H1 (cell line): Measurements from ENCODE around the gene PUSL1. TPM values are rescaled to one million over a fixed set of nuclear protein-coding genes. Genes with fewer than 3 reads are reported as not detected.

Experiments used
- CTCF ChIA-PET: fragments of 300-600 bp; sonication (Branson Sonifier 250); formaldehyde crosslinking; loops from one replicate; lab custom pipeline; 2021; ENCODE audit not compliant: partially characterized antibody; lab: Charles Lee
- POLR2A ChIA-PET: fragments of 300-600 bp; sonication (Branson Sonifier 250); formaldehyde crosslinking; loops from one replicate; lab custom pipeline; 2021; ENCODE audit warnings: inconsistent platforms; ENCODE audit not compliant: partially characterized antibody; lab: Charles Lee
- DNase-seq, 2 experiments: peaks; one replicate each; pipeline versions ENCODE4 v3.0.0 to v3.0.0-alpha.2; 2010 to 2022; ENCODE audit warnings: low spot score in 2 of 2, low read depth in 1 of 2, mixed read lengths in 1 of 2
- FAIRE-seq: peaks from 2 replicates; lab custom pipeline; 2011; peaks lifted over from hg19 to GRCh38; lab: Jason Lieb, UNC
- H2AFZ ChIP-seq: 2 replicates; pipeline ENCODE4 v1.8.1; 2012; ENCODE audit warnings: low read length, inconsistent platforms
- H2AK5ac ChIP-seq: 2 replicates; pipeline ENCODE4 v1.6.1; 2013; ENCODE audit warnings: low read depth, low read length
- H2BK120ac ChIP-seq: replicated peaks from 2 replicates; pipeline ENCODE3; 2013; ENCODE audit warnings: low read depth, low read length, inconsistent platforms
- H2BK12ac ChIP-seq: 2 replicates; pipeline ENCODE4 v1.6.1; 2013; ENCODE audit warnings: low read depth, low read length
- H2BK15ac ChIP-seq: 2 replicates; pipeline ENCODE4 v1.6.1; 2013; ENCODE audit warnings: low read length
- H2BK20ac ChIP-seq: 2 replicates; pipeline ENCODE4 v1.6.1; 2013; ENCODE audit warnings: low read length
- H2BK5ac ChIP-seq: 2 replicates; pipeline ENCODE4 v1.6.1; 2013; ENCODE audit warnings: low read depth, low read length
- H3K14ac ChIP-seq: 2 replicates; pipeline ENCODE4 v1.6.1; 2013; ENCODE audit warnings: inconsistent platforms; ENCODE audit not compliant: insufficient read length
- H3K18ac ChIP-seq: 2 replicates; pipeline ENCODE4 v1.6.1; 2013; ENCODE audit warnings: low read length; ENCODE audit errors: extremely low read depth
- H3K23ac ChIP-seq: 2 replicates; pipeline ENCODE4 v1.6.1; 2013; ENCODE audit warnings: inconsistent platforms; ENCODE audit not compliant: insufficient read length
- H3K23me2 ChIP-seq: 2 replicates; pipeline ENCODE4 v1.6.1; 2013; ENCODE audit warnings: low read depth, low read length
- H3K27ac ChIP-seq: 2 replicates; pipeline ENCODE4 v1.6.1; 2011; ENCODE audit warnings: low read depth, low read length, inconsistent platforms
- H3K27me3 ChIP-seq, 4 experiments: replicated peaks in 1 of 4; 1 replicate in 1 of 4; 2 replicates in 3 of 4; pipeline versions ENCODE4 v1.6.1 to v1.8.1; 2011 to 2013; ENCODE audit warnings: low read length in 3 of 4, mild to moderate bottlenecking in 3 of 4, inconsistent platforms in 2 of 4, mixed read lengths in 2 of 4, moderate library complexity in 1 of 4; ENCODE audit not compliant: control insufficient read depth in 3 of 4, insufficient read depth in 3 of 4; ENCODE audit errors: extremely low read depth in 1 of 4
- H3K36me3 ChIP-seq, 4 experiments: 2 replicates each; pipeline versions ENCODE4 v1.6.1 to v1.8.1; 2011 to 2013; ENCODE audit warnings: mild to moderate bottlenecking in 4 of 4, low read length in 3 of 4, moderate library complexity in 2 of 4, control low read depth in 1 of 4, inconsistent platforms in 1 of 4; ENCODE audit not compliant: insufficient read depth in 4 of 4, control insufficient read depth in 2 of 4
- H3K4ac ChIP-seq: replicated peaks from 2 replicates; pipeline ENCODE3; 2013; ENCODE audit warnings: low read length, low read depth, mixed read lengths, inconsistent platforms; ENCODE audit not compliant: insufficient read length
- H3K4me1 ChIP-seq, 4 experiments: replicated peaks in 1 of 4; 1 replicate in 1 of 4; 2 replicates in 3 of 4; pipeline versions ENCODE4 v1.6.1 to v1.8.1; 2011 to 2013; ENCODE audit warnings: low read length in 3 of 4, inconsistent platforms in 2 of 4, mixed read lengths in 1 of 4; ENCODE audit not compliant: insufficient read depth in 4 of 4, control insufficient read depth in 3 of 4
- H3K4me2 ChIP-seq, 2 experiments: 2 replicates each; pipeline versions ENCODE4 v1.6.1 to v1.8.1; 2011 to 2013; ENCODE audit warnings: low read depth in 2 of 2, low read length in 2 of 2, control low read depth in 1 of 2, inconsistent platforms in 1 of 2, mild to moderate bottlenecking in 1 of 2; ENCODE audit not compliant: insufficient read depth in 1 of 2
- H3K4me3 ChIP-seq, 4 experiments: fragments of 200-600, 300-600 bp in 1 of 4; sonication (generic), shearing (Covaris generic), sonication (Bioruptor Twin) in 1 of 4; 2 replicates each; pipeline versions ENCODE4 v1.5.1 to v1.8.1; 2011 to 2016; ENCODE audit warnings: low read length in 4 of 4, low read depth in 3 of 4, control low read depth in 2 of 4, inconsistent platforms in 2 of 4, mild to moderate bottlenecking in 2 of 4, mixed read lengths in 1 of 4, moderate library complexity in 1 of 4; ENCODE audit not compliant: insufficient read depth in 2 of 4; ENCODE audit errors: extremely low read depth in 1 of 4
- H3K56ac ChIP-seq: replicated peaks from 2 replicates; pipeline ENCODE3; 2013; ENCODE audit warnings: low read depth, mild to moderate bottlenecking, mixed read lengths, low read length, inconsistent platforms; ENCODE audit not compliant: insufficient read length
- H3K79me1 ChIP-seq: 2 replicates; pipeline ENCODE4 v1.6.1; 2013; ENCODE audit warnings: low read depth, low read length, control low read depth
- H3K79me2 ChIP-seq, 2 experiments: 2 replicates each; pipeline versions ENCODE4 v1.6.1 to v1.8.1; 2012 to 2013; ENCODE audit warnings: low read length in 2 of 2, mild to moderate bottlenecking in 2 of 2, inconsistent platforms in 1 of 2; ENCODE audit not compliant: insufficient read depth in 2 of 2, control insufficient read depth in 1 of 2
- H3K9ac ChIP-seq, 4 experiments: replicated peaks in 1 of 4; 1 replicate in 1 of 4; 2 replicates in 3 of 4; pipeline versions ENCODE4 v1.6.1 to v1.8.1; 2011 to 2013; ENCODE audit warnings: low read depth in 3 of 4, low read length in 3 of 4, control low read depth in 2 of 4, mild to moderate bottlenecking in 2 of 4, moderate library complexity in 2 of 4, inconsistent platforms in 1 of 4; ENCODE audit errors: extremely low read depth in 1 of 4
- H3K9me3 ChIP-seq, 2 experiments: 2 replicates each; pipeline versions ENCODE4 v1.6.1 to v1.8.1; 2012 to 2013; ENCODE audit warnings: mild to moderate bottlenecking in 2 of 2, moderate library complexity in 2 of 2, control low read depth in 1 of 2, inconsistent platforms in 1 of 2, low read depth in 1 of 2, low read length in 1 of 2, mixed read lengths in 1 of 2; ENCODE audit not compliant: insufficient read depth in 2 of 2
- H4K20me1 ChIP-seq, 2 experiments: replicated peaks in 1 of 2; 2 replicates each; pipeline versions ENCODE3 to v1.8.1; 2011 to 2013; ENCODE audit warnings: inconsistent platforms in 2 of 2, low read length in 2 of 2, mild to moderate bottlenecking in 1 of 2; ENCODE audit not compliant: insufficient read depth in 2 of 2, control insufficient read depth in 1 of 2
- H4K5ac ChIP-seq: 2 replicates; pipeline ENCODE4 v1.6.1; 2013; ENCODE audit warnings: low read length, low read depth, mixed read lengths, inconsistent platforms; ENCODE audit not compliant: insufficient read length
- H4K8ac ChIP-seq: 2 replicates; pipeline ENCODE4 v1.8.0; 2013; ENCODE audit warnings: mild to moderate bottlenecking, moderate library complexity, low read length, inconsistent platforms; ENCODE audit not compliant: insufficient read depth; ENCODE audit errors: extremely low read depth
- H4K91ac ChIP-seq: replicated peaks from 2 replicates; pipeline ENCODE3; 2013; ENCODE audit warnings: low read length, mixed read lengths, inconsistent platforms; ENCODE audit not compliant: insufficient read length
- CBX5 ChIP-seq: fragments of 300-800, 300-1000 bp; sonication (generic); IDR thresholded peaks from 2 replicates; pipeline ENCODE4 v1.7.1; 2016; ENCODE audit warnings: antibody characterized with exemption, low read length, low read depth
- HDAC2 ChIP-seq, 2 experiments: fragments of 300-600 bp in 1 of 2; sonication (generic) in 1 of 2; IDR thresholded peaks; 2 replicates each; pipeline ENCODE4 v1.6.1; 2011 to 2012; ENCODE audit warnings: low read depth in 2 of 2, low read length in 2 of 2, mild to moderate bottlenecking in 2 of 2, moderate library complexity in 2 of 2, borderline replicate concordance in 1 of 2, inconsistent platforms in 1 of 2
- KDM4A ChIP-seq: IDR thresholded peaks from one replicate; pipeline ENCODE4 v1.7.1; 2012; ENCODE audit warnings: low read depth, mild to moderate bottlenecking, moderate library complexity, low read length, inconsistent platforms; ENCODE audit not compliant: severe bottlenecking
- PHF8 ChIP-seq: fragments of 200-600 bp; sonication (generic); conservative IDR thresholded peaks from 2 replicates; pipeline ENCODE4 v1.7.1; 2012; ENCODE audit warnings: low read depth, mild to moderate bottlenecking, inconsistent platforms, low read length, moderate library complexity
- SIN3A ChIP-seq, 2 experiments: IDR thresholded peaks in 1 of 2; conservative IDR thresholded peaks in 1 of 2; 2 replicates each; pipeline ENCODE4 v1.6.1; 2011 to 2012; ENCODE audit warnings: low read length in 2 of 2, improper control_type of control experiment in 1 of 2, low read depth in 1 of 2, mild to moderate bottlenecking in 1 of 2
- WGBS, 2 experiments: shearing (Covaris generic) in 1 of 2; methylation state at CpG; one replicate each; pipeline versions ENCODE4 v1.1.6 to v1.1.7; 2013 to 2015; ENCODE audit warnings: low lambda C conversion rate in 2 of 2, mixed read lengths in 2 of 2, inconsistent platforms in 1 of 2, low coverage in 1 of 2, missing lambda C conversion rate in 1 of 2; ENCODE audit not compliant: insufficient replicate concordance in 2 of 2, insufficient coverage in 1 of 2, insufficient read length in 1 of 2; ENCODE audit errors: extremely low coverage in 1 of 2, missing lambda C conversion rate in 1 of 2; 5-methylcytosine and 5-hydroxymethylcytosine counted together
- polyA plus RNA-seq, 7 experiments: library from polyadenylated mRNA; depleted of rRNA in 3 of 7; stranded (reverse) in 5 of 7; unstranded in 2 of 7; fragments of >200 nt in 5 of 7; fragments of 200-250 nt in 2 of 7; gene quantifications; 1 replicate in 5 of 7; 2 replicates in 1 of 7; 4 replicates in 1 of 7; pipeline versions ENCODE4 v1.2.1 to v1.2.3, GENCODE V29; 2011 to 2013; ENCODE audit warnings: missing spikeins in 2 of 7, mixed read lengths in 2 of 7
- total RNA-seq: library from RNA; stranded (reverse); fragmentation: NEBNext Ultra II Directional; extraction: Animal tissue kit (Norgen Biotek cat#: 25700); gene quantifications from 2 replicates; pipeline ENCODE4 v1.2.1, GENCODE V29; 2021
- TF ChIP-seq, protein P1 (sequence below): IDR thresholded peaks from 2 replicates; pipeline ENCODE4 v1.6.1; 2012; ENCODE audit warnings: inconsistent platforms

PUSL1 gene
- total and polyA plus RNA-seq, 2 of the 8 experiments (the other 6 are each of a cell fraction or from before 2014, with no cell fraction given) = 38.8 to 87.4 TPM

DNA sequence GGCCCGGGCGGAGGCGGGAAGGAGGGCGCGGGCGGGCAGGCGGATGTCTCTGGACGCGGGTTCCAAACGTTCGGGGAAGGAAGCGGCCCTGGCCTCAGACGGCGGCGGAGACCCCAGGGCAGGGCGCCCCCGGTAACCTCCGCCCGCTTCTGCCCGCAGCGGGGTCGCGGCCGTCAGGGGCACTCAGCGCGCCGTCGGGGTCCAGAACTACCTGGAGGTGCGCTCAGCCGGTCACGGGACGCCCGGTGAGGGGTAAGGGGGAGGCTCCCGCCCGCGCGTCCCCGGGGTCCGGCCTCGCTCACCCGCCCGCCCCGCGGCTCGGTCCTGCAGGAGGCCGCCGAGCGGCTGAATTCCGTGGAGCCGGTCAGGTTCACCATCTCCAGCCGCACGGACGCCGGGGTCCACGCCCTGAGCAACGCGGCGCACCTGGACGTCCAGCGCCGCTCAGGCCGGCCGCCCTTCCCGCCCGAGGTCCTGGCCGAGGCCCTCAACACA is 406 bp downstream of the PUSL1 start:
- Histone ChIP-seq H3K4me2 (peak overlapping the region; percentile 66 to 78), H3K9ac (peak overlapping the region; percentile 45 to 71 (median 60); a peak in 6 of 7 replicates), H4K5ac (peak overlapping the region; percentile 83), H2BK120ac (no peak overlapping the region), H3K4me1 (peaks cover 0 to 40% (median 31%) of the 10 kb centered on the region in 4 experiments; a peak in 6 of 7 replicates), H3K23ac (no peak overlapping the region), H4K20me1 (peaks cover 5 to 26% of the 10 kb centered on the region in 2 experiments), H3K4me3 (peak overlapping the region; percentile 77 to 98 (median 87)), H2BK20ac (no peak overlapping the region), H2BK5ac (no peak overlapping the region; the same call in 1 of the 2 replicates), H2BK15ac (no peak overlapping the region), H3K56ac (peak overlapping the region; percentile 16), H3K18ac (no peak overlapping the region; the same call in 1 of the 2 replicates), H3K79me1 (peaks cover 4% of the 10 kb centered on the region), H3K36me3 (peaks cover 12 to 32% (median 25%) of the 10 kb centered on the region in 4 experiments), H3K27ac (no peak overlapping the region; the same call in 1 of the 2 replicates), H4K8ac (no peak overlapping the region; the same call in 1 of the 2 replicates), H4K91ac (no peak overlapping the region), H2AK5ac (no peak overlapping the region), H3K4ac (no peak overlapping the region), H2BK12ac (no peak overlapping the region), H3K23me2 (peaks cover 21% of the 10 kb centered on the region; the same call in 1 of the 2 replicates), H3K79me2 (peaks cover 0 to 6% of the 10 kb centered on the region in 2 experiments; a peak in 1 of 4 replicates), H3K27me3 (peaks cover 0 to 4% (median 1%) of the 10 kb centered on the region in 4 experiments; a peak in 1 of 7 replicates), H2AFZ (no peak overlapping the region), H3K14ac (no peak overlapping the region), H3K9me3 (no peaks in the 10 kb centered on the region)
- ChIA-PET CTCF (interaction anchor here (1.1 to 1.5 kb wide), 4 partner anchors 8 to 97 kb away, joined by 3 to 8 read pairs (median 3); no protein-coding TSS in a partner anchor), POLR2A (interaction anchor here (0.9 to 10.1 kb wide), 12 partner anchors 12 to 94 kb away, joined by 3 to 134 read pairs (median 4); partner anchors contain the start of genes CCNL2 and TAS1R3)
- 0 out of 4 replicates have a peak, but pooled peaks of 1 of the 2 experiments have one; percentile 22 for TF ChIP-seq SIN3A (conservative IDR thresholded peaks at IDR 0.05 in 1 of 2, IDR thresholded peaks at IDR 0.05 in 1 of 2; ENCODE audit: low read depth in 1 of 2, low read length in 2 of 2)
- peak in 1 of 2 experiments; percentile 45; a peak in 1 of 4 replicates for TF ChIP-seq HDAC2 (IDR thresholded peaks at IDR 0.05; ENCODE audit: borderline replicate concordance in 1 of 2, low read depth in 2 of 2, low read length in 2 of 2)
- peak; percentile 22; the same call in 1 of the 2 replicates for TF ChIP-seq PHF8
- TF ChIP-seq CBX5 = no peak
- TF ChIP-seq, protein P1, sequence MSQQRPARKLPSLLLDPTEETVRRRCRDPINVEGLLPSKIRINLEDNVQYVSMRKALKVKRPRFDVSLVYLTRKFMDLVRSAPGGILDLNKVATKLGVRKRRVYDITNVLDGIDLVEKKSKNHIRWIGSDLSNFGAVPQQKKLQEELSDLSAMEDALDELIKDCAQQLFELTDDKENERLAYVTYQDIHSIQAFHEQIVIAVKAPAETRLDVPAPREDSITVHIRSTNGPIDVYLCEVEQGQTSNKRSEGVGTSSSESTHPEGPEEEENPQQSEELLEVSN = peak; percentile 84
- peak; percentile 6 for TF ChIP-seq KDM4A
- WGBS, 2 experiments = 1% methylated on average over 26 of the region's 66 CpGs; no CpG with 5 or more reads in 1 of the 2 experiments
- DNase-seq = peak in 1 of 2 experiments; percentile 78
- FAIRE-seq = no peak
